ENCODE results near the gene ATP2B3.

DNA sequence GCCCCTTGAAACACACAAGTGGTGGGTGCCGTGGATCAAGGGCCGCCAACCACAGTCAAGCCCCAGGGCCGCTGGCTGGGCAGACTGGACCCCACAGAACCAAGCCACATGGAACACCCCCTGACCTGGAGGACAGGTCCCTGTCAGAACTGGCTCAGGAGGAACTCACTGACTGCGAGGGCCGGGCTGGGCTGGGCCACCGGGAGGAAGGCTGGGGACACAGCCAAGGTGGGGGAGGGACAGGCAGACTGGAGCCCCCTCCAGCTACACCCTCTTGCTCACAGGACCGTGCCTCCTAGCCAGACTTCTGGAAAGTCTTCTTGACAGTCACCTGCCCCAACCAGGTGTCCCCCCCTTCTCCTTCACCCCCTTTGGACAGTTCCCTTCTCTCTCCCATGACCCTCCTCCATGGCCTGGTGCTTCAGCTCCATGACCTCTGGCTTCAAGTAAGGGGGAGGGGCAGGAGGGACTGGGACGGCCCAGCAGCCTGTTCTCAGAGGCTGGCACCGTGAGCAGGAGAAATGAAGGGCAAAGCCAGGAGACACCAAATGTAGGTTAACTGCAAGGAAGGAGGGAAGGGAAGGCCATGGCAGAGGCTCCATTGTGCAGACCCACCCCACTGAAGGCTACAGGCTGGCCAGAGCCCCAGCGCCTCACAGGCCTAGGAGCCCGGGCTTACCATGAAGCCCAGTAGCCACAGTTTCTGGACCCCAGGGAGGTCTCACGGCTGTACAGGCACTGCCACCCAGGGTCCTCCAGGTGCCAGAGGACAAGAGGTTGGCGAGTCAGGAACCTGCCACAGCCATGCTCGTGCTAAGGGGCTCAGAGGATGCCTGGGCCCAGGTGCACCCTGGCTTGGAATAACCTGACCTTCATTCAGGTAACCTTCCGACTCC, 107.0 kb downstream of the ATP2B3 start:
- no peak for TF ChIP-seq BRD9 (IDR thresholded peaks at IDR 0.05; ENCODE audit: low read depth, partially characterized antibody)
- TF ChIP-seq PREB (CRISPR knock-in tag; IDR thresholded peaks at IDR 0.05) = no peak
- no peak for TF ChIP-seq IRF1 (CRISPR knock-in tag; IDR thresholded peaks at IDR 0.05; ENCODE audit: borderline replicate concordance)
- TF ChIP-seq, protein P1, sequence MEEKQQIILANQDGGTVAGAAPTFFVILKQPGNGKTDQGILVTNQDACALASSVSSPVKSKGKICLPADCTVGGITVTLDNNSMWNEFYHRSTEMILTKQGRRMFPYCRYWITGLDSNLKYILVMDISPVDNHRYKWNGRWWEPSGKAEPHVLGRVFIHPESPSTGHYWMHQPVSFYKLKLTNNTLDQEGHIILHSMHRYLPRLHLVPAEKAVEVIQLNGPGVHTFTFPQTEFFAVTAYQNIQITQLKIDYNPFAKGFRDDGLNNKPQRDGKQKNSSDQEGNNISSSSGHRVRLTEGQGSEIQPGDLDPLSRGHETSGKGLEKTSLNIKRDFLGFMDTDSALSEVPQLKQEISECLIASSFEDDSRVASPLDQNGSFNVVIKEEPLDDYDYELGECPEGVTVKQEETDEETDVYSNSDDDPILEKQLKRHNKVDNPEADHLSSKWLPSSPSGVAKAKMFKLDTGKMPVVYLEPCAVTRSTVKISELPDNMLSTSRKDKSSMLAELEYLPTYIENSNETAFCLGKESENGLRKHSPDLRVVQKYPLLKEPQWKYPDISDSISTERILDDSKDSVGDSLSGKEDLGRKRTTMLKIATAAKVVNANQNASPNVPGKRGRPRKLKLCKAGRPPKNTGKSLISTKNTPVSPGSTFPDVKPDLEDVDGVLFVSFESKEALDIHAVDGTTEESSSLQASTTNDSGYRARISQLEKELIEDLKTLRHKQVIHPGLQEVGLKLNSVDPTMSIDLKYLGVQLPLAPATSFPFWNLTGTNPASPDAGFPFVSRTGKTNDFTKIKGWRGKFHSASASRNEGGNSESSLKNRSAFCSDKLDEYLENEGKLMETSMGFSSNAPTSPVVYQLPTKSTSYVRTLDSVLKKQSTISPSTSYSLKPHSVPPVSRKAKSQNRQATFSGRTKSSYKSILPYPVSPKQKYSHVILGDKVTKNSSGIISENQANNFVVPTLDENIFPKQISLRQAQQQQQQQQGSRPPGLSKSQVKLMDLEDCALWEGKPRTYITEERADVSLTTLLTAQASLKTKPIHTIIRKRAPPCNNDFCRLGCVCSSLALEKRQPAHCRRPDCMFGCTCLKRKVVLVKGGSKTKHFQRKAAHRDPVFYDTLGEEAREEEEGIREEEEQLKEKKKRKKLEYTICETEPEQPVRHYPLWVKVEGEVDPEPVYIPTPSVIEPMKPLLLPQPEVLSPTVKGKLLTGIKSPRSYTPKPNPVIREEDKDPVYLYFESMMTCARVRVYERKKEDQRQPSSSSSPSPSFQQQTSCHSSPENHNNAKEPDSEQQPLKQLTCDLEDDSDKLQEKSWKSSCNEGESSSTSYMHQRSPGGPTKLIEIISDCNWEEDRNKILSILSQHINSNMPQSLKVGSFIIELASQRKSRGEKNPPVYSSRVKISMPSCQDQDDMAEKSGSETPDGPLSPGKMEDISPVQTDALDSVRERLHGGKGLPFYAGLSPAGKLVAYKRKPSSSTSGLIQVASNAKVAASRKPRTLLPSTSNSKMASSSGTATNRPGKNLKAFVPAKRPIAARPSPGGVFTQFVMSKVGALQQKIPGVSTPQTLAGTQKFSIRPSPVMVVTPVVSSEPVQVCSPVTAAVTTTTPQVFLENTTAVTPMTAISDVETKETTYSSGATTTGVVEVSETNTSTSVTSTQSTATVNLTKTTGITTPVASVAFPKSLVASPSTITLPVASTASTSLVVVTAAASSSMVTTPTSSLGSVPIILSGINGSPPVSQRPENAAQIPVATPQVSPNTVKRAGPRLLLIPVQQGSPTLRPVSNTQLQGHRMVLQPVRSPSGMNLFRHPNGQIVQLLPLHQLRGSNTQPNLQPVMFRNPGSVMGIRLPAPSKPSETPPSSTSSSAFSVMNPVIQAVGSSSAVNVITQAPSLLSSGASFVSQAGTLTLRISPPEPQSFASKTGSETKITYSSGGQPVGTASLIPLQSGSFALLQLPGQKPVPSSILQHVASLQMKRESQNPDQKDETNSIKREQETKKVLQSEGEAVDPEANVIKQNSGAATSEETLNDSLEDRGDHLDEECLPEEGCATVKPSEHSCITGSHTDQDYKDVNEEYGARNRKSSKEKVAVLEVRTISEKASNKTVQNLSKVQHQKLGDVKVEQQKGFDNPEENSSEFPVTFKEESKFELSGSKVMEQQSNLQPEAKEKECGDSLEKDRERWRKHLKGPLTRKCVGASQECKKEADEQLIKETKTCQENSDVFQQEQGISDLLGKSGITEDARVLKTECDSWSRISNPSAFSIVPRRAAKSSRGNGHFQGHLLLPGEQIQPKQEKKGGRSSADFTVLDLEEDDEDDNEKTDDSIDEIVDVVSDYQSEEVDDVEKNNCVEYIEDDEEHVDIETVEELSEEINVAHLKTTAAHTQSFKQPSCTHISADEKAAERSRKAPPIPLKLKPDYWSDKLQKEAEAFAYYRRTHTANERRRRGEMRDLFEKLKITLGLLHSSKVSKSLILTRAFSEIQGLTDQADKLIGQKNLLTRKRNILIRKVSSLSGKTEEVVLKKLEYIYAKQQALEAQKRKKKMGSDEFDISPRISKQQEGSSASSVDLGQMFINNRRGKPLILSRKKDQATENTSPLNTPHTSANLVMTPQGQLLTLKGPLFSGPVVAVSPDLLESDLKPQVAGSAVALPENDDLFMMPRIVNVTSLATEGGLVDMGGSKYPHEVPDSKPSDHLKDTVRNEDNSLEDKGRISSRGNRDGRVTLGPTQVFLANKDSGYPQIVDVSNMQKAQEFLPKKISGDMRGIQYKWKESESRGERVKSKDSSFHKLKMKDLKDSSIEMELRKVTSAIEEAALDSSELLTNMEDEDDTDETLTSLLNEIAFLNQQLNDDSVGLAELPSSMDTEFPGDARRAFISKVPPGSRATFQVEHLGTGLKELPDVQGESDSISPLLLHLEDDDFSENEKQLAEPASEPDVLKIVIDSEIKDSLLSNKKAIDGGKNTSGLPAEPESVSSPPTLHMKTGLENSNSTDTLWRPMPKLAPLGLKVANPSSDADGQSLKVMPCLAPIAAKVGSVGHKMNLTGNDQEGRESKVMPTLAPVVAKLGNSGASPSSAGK (IDR thresholded peaks at IDR 0.05) = no peak
- no peak for TF ChIP-seq FOXM1 (IDR thresholded peaks at IDR 0.05; ENCODE audit: low read depth)
- TF ChIP-seq FOXM1 (CRISPR knock-in tag; IDR thresholded peaks at IDR 0.05; ENCODE audit: low read depth) = no peak
- no peak for TF ChIP-seq DNMT1 (IDR thresholded peaks at IDR 0.05)
- TF ChIP-seq, protein P2, sequence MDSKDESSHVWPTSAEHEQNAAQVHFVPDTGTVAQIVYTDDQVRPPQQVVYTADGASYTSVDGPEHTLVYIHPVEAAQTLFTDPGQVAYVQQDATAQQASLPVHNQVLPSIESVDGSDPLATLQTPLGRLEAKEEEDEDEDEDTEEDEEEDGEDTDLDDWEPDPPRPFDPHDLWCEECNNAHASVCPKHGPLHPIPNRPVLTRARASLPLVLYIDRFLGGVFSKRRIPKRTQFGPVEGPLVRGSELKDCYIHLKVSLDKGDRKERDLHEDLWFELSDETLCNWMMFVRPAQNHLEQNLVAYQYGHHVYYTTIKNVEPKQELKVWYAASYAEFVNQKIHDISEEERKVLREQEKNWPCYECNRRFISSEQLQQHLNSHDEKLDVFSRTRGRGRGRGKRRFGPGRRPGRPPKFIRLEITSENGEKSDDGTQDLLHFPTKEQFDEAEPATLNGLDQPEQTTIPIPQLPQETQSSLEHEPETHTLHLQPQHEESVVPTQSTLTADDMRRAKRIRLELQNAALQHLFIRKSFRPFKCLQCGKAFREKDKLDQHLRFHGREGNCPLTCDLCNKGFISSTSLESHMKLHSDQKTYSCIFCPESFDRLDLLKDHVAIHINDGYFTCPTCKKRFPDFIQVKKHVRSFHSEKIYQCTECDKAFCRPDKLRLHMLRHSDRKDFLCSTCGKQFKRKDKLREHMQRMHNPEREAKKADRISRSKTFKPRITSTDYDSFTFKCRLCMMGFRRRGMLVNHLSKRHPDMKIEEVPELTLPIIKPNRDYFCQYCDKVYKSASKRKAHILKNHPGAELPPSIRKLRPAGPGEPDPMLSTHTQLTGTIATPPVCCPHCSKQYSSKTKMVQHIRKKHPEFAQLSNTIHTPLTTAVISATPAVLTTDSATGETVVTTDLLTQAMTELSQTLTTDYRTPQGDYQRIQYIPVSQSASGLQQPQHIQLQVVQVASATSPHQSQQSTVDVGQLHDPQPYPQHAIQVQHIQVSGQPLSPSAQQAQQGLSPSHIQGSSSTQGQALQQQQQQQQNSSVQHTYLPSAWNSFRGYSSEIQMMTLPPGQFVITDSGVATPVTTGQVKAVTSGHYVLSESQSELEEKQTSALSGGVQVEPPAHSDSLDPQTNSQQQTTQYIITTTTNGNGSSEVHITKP (IDR thresholded peaks at IDR 0.05; ENCODE audit: partially characterized antibody) = no peak
- no peak for TF ChIP-seq SIX5 (IDR thresholded peaks at IDR 0.05; ENCODE audit: borderline replicate concordance in 1 of 2, insufficient read depth in 1 of 2, low read depth in 1 of 2, low read length in 2 of 2)

Measured in K562 (cell line).